ENCODE data around the gene TECPR1.

GRCh38 chr7:98229441-98229840, 22.6 kb downstream of the TECPR1 start:
- TF ChIP-seq CTCF (IDR thresholded peaks at IDR 0.05; ENCODE audit: insufficient read depth, low read length, poor library complexity, severe bottlenecking) (no peak), EZH2phosphoT487 (conservative IDR thresholded peaks at IDR 0.05; ENCODE audit: low read length) (no peak)

Measured in SU-DHL-6 (cell line).